NCI-H774 (cell line): ENCODE measurements around the gene MSI2.

Experiments used
- DNase-seq: peaks from one replicate; lab custom pipeline; 2025; lab: John Stamatoyannopoulos, UW

Gene MSI2

DNA sequence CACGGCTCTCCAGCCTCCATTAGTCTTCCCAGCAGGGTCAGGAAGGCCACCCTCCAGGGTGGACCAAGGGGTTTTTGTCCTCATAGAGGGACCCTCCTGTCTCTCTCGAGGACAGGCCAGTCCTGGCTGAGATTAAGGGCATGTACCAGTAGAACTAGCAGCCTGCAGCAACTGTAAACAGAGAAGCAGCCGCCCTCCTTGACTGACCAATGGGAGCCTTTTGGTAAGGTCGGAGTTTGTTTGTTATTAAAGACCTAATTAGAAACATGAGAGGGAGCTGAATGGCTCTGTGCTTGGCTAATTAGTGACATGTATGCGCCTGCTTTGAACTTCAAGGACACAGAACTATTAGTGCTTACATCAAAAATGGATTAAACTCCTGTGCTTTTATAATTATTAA, 408.8 kb downstream of the MSI2 start:
- DNase-seq = peak; percentile 55

DNA sequence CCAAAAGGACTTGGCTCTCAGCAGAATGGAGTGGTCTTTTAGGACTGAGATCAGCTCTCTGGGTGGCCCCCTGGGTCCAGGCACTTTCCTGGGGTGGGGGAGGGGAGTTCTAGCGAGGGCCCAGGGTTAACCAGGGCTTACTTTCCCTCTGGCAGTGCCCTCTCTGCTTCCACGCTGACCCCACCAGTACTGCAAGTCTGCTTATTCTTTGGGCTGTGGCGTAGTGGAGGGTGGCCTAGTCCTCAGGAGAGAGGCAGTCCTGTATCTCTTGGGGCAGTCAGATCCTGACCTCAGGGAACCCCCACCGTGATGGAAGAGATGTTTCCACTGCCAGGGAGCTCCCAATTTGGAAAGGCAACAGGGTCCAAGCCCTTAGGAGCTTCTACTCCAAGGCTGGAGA, 409.4 kb downstream of the MSI2 start:
- no peak for DNase-seq

DNA sequence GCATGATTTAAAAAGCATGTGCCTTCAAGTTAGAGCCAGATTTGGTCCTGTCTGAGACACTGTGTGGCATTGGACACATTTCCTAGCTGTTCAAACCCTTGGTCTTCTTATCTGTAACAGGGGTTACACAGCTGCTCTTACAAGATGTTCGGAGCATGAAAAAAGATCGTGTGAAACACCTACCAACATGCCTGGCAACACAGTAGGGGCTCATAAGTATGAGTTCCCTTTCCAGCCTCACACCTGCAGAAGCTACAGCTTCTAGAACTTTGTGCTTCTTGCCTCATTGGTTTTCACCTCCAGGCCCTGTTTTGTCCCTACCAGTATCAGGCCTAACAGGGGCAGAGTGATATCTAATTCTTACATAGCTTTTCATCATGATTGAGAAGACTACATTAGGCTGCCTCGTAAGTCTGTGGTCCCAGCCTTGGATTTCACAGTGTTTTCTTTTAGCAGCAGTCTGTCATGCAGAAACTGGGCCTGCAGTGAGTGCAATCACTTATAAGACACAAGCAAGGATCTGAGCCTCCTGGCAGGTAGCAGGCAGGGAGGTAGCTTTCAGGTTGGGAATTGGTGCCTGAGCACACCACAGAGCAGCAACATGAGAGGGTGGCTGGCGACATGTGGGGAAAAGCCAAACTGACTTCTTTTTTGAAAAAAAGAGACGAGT, 410.0 kb downstream of the MSI2 start:
- no peak for DNase-seq

DNA sequence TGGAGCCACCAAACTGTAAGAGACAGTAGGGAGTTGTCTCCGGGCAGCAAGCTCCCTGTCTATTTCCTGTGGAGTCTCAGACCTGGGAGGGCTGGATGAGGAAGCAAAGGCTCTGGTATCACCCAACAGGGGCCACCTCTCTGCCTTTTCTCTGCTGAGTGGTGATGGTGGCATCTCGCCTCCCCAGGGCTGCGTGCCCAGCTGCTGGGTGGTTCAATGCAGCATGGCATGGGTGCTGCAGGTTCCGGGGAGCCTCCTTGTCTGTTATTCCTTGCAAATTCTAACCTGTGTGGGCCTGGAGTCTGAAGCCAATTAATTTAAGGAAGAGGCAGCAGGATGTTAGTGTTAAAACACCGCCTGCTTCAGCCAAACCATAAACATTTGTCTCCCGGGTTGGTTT, 410.6 kb downstream of the MSI2 start:
- DNase-seq = no peak

DNA sequence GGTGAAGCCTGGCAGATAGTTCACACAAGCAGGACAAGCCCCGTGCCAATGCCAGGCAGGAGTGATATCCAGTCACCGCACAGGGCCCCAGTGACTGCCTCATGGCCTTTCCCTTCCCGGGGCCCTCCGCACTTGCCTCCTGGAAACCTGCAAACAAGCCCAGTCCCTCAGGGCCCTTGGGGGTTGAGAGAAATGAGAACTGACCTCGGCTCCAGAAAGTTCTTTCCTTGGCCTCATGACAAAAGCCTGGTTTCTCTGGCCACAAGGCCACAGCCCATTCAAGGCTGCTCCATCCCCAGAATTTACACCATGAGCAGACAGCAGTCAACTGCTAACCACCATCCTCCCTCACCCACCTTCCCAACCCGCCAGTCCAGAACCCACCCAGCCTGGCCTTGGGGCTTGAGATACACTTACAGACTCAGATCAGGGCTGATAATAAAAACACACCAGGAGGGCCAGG, 411.2 kb downstream of the MSI2 start:
- DNase-seq = no peak

DNA sequence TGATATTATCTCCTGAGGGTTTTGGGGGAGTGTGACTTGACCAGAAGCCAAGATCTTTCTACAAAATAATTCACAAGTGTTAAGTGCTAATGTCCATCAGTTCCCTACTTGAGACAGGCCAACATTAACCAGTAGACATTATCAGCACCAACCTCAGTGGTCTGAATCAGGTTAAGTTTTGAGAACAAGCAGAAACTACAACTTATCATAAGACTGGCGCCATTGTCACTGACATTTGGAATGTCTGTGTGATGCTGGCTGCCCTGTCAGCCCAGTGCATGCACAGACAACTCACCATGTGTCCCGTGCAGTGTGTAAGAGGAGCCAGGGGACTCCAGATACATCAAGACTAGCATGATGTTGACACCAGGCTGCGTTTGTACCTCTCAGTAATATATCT, 412.0 kb downstream of the MSI2 start:
- DNase-seq = no peak

DNA sequence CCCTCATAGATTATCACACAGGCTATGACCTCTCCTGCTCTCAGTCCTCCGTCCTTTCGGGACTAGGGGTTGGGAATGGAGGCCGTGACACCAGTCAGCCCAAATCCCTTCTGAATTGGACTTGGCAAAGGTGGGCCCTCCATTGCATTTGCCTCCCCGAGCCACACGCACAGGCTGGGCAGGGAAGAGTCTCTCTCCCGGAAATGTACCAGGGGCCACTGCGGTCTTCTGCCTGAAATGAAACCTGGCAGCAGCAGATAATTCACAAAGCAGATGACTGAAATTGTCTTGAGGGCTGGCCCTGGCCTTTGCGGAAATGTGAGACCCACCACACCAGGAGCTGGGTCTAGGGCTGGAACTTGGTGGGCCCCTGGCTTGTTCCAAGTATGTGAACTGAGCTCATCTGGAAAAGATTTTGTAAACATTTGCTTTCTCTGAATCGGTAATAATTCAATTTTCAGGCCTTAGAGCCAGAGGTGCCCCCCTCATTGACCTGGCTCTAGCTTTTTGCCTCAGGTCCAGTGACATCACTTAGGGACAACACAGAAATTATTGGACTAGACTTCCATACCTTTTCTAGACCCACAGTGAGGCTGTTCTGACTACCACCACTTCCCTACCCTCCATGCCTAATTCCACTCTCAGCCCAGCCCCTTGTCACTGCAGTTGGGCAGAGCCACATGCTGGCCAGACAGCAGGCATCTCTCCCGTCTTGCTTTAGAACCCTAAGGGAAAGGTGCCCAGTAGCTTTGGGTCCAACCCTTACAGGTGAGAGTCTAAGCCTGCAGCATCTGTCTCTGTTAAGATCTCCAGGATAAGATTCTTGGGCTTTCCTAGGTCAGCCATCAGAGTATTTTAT, 413.6 kb downstream of the MSI2 start:
- no peak for DNase-seq

DNA sequence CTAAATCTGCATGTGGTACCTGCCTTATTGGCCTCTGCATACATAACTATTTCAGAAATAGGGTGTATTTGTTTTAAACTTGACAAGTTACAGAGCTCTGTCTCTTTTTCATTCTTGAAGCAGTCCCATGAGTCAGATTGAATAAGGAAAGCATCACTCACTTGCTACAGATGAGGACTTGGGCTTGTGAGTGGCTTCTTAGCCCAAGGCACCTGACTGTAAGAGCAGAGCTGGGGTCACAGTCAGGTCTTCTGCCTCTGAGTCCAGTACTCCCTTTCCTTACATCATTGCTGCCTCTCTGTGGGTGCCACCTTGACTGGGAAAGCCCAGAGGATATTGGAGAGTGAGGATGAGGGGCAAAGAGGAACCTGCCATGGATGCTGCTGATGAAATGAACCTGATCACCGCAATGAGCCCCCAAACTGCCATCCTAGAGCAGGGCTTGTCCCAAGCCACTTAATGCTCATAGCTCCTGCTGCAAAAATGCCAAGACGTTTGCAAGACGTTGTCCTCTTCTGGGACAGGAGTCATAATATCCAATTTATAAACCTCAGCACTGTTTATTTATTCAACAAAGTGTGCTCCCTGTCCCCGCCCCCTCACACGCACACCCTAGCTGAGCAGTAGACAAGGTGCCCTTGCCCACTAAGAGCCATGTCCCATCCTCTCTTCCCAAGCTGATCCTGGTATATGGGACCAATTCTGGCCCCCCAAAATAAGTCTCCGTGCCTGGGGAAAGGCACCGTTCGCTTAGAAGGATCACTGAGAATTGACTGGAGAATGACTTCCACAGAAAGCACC, 414.6 kb downstream of the MSI2 start:
- DNase-seq = no peak

DNA sequence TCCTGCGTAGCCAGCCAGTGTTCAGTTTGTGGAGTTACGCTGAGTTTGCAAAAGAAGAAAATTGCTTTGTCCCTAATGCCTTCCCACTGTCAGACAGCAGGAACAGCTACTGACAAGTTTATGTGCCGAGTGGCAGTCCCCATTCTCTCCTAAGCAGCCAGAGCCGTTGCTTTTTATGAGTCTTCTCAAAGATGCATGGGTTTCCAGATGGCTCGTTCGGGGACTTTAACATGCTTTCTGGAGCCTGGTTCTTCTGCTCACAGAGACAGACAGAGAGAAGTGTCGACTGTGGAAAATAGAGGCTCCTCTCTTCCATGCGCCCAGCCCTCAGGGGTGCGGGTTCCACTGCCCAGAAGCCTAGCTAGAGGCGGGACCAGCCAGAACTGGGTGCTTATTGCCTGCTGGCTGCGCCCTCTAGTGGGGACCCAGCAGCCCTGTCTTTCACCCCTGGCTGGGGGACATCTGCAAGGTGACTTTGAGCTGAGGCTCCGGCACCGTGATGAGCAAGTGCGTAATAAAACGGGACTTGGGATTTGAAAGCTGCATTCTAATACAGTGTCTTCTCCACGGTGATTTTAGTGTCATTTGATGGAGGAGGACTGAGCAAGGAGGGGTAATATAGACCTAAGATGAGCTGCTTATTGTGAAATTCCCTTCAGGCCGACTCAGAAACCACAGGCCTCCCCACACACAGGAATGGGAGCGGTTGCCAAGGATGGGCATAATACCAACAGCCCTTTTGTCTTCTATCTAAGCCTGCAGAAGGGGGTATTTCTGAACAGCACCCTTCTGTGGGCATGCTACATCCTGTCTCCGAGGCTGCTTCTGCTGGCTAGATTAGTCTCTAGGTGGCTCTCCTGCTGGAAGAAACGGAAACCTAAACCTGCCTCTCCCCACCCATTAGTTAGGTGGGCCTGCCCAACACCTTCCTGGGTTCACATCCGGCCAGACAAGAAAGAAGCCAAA, 415.6 kb downstream of the MSI2 start:
- DNase-seq = peak; percentile 61

DNA sequence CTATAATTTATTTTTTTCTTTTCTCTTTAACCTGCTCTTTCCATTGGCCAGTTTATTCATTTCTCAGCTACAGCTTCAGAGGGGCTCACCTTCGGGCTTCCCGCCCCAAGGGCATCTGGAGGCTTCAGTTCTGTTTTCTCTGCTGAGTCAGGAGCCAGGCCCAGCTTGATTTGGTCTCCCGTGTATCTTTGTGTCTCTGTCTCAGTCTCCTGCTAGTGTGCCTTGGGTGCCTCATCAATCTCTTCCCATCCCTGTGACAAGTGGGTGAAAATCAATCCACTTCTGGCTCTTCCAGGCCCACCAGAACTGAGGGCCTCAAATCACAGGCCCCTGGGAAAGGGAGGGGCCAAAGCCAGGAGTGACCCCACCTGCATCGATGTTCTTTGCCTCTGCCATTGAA, 416.6 kb downstream of the MSI2 start:
- DNase-seq = no peak

DNA sequence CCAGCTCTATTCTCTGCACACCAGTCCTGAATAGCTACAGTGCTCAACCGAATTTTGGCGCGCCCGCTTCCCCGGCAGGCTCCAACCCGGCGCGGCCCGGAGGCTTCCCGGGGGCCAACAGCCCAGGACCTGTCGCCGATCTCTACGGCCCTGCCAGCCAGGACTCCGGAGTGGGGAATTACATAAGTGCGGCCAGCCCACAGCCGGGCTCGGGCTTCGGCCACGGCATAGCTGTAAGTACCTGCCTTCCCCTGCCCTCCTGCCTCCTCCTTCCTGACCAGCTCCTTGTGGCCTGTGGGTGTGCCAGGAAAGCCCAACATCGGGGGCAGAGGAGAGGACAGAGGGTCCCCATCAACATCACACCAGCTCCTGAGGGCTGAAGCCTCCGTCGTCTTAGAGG, 418.6 kb downstream of the MSI2 start:
- no peak for DNase-seq

DNA sequence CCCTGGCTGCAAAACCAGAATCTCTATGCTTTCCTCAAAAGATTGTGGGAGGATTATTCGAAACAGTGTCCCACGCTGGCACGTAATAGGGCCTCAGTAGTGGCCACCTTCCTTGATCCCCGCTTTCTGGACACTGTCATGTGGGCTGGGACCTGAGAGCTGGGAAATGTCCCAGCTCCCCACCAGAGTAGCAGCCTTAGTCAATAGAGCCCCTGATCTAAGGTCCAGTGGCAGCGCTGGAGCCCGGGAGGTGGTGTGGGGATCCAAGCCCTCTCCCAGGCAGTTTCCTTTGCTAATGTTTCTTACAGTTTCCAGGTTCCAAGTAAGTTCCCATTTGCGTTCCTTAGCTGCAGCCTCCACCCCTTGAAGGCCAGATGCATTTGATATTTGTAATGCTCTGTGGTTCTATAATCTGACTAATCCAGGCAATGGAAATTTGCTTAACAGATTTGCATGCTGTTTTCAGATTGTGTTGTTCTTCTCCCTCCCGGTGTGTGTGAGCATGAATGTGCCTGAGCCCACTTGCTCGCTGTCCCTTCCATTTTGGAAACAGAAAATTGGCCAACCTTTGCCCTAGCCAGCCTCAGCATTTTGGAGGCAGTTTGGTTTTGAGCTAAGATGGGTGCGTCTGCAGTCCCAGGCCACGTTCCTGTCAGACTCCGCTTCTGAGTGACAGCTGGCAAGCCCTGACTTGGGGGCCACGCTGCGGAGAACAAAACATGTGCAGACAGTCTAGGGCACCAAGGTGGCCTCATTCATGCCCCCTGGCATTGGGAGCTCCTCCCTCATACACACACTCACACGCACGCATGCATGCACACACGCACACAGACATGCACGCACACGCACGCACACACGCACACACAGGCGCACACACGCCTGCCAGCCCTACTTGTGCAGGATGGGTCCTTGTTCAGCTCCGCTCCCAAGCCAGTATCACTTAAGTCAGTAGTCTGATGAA, 419.4 kb downstream of the MSI2 start:
- DNase-seq = no peak

DNA sequence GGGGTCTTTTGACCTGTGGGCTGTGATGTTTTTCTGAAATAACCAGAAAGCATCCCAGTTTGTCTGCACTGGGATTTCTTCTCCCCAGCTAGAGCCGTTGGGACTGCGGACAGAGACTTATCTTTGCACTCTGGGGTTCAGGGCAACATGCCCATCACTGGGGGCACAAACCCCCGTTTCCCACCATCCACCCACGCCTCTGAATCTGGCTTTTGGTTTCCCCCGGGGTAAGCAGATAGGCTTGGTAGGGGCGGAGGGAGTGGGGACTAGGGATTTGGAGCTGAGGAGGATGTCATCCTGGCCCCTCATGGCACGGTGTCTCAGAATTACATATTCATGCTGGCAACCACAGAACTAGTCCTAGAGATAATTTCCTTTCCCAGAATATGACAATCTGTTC, 420.2 kb downstream of the MSI2 start:
- DNase-seq = no peak

DNA sequence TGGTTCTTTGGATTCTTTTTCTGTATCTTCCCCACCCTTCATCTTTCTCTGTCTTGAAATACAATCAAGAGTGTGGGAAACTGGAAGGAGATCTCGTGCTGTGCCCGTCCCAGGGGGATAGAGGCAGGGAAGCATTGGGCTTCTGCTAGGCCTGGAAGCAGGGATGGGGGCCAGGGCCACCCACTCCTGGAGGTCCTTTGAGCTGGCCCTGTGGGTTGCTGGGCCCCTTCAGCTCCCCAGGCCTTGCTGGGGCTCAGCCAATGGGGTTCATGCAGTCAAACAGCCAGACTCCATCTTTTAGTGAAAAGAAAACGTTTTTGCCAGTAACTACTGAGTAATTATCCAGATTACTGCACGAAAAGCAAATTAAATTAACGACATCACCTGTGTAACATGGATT, 421.0 kb downstream of the MSI2 start:
- DNase-seq = peak; percentile 27

DNA sequence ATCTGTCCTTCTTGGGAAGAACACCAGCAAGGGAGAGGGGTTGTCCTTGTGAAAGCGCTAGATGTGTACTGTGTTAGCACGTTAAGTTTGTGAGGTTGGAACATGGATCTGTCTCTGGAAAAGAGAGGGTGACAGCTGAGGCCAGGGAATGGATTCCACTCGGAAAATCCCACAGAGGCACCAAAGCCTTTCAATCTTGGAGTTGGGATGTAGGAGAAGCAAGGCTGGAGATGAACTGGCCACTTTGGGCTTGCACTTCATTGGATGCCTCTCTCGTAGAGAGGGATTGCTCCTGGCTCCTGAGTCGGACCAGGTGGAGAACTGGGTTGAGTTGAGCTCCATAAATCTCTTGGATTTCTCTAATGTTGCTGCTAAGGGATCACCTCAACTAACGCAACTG, 421.5 kb downstream of the MSI2 start:
- DNase-seq = no peak

DNA sequence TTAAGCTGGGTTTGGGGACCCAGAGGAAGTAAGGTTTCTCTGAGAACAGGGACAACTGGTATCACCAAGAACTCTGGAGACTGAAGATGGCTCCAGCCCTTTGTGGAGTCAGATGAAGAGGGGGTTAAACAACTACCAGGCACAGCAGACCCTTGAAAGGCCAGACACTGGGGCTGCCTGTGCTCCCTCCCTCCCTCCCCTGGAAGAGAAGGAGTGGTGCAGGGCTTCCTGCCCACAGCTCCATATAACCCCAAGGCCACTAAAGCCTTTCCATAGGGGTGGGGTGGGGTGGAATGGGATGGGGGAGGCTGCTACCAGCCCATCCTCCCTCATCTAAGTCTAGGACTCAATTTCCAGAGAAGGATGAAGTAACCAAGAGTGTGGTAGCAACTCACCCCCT, 422.1 kb downstream of the MSI2 start:
- DNase-seq = no peak

DNA sequence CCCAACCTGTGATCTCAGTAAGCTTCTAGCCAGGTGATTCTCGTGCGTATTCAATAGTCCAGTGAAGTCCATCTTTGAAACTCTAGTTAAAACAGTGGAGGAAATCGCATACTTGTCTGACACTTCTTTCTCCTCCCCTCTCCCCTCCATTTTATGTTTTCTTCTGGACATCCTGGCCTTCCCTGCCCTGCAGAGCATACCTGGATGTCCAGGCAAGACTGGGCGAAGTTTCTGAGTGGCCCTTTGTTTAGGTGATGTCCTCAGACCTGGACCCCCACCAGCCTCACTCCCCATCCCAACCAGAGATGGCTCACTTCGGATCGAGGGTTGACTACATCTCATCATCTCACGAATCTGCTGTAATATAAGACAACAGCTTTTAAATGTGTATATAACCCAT, 423.0 kb downstream of the MSI2 start:
- no peak for DNase-seq

DNA sequence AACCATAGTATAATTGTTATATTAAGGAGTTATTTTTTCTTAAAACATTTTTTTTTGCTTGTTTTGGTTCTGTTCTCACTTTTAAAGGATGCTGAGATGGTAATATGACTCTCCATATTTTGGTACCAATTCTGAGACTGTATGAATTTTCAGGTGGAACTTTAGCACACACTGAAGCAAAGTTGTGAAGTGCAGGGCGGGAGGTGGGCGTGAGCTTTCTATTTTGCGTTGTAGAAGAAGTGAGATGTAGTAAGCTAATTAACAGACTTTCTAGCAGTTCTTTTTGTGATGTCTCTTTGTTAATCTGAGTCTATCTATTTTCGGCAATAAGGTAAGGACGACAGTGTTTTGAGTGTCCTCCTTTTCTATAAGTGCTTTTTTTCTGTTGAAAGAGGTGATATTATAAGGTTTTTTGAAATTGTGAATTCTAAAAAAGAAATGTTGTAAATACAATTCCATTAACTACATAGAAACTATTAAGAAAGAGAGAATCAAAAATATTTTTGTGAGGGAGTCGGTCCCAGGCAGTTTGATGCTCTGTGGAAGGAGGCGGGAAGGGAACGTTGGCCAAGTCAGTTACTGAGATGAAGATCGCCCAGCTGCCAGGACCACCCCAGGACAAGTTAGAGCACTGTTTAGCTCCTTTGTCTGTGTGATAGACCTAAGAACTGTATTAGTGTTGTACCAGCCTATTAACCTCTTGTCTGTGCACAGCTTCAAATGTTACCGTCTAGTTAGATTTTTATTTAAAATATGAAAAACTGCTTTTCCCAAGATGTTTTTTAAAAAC, 423.8 kb downstream of the MSI2 start:
- no peak for DNase-seq

DNA sequence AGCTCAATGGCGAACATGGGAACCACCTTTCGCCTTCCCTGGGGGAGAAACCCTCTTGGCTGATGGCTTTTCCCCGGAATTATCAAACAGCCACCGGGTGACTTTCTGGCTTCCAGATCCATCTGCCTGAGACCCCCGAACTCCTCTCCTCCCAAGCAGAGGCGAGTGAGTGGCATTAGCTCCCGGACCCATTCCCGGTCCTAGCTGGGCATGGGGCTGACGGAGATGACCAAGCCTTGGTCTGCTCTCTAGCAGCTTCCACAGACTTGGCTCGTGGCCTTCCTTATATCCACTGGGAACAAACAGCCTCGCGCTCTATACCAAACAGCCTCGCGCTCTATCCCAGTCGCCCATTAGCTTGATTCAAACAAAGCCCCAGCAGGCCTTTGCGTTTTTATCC, 426.4 kb downstream of the MSI2 start:
- DNase-seq = no peak
